ENCODE measurements around the gene GFPT2. TPM values are rescaled to one million over a fixed set of nuclear protein-coding genes. Genes with fewer than 3 reads are reported as not detected.

GFPT2 gene
- total RNA-seq, 2 experiments from 2014 or later, result not detected

GRCh38 chr5:180387798-180388197 is 34.7 kb upstream of the GFPT2 start:
- Histone ChIP-seq H3K4me1 (ENCODE audit: insufficient read depth, low read length, poor library complexity, severe bottlenecking) (no peaks in the 10 kb centered on the region), H3K9me2 (ENCODE audit: insufficient read depth, low read length) (no peaks in the 10 kb centered on the region), H3K4me3 (ENCODE audit: low read depth, low read length, poor library complexity, severe bottlenecking) (no peak overlapping the region), H3K79me2 (ENCODE audit: insufficient read depth, low read depth, low read length) (no peaks in the 10 kb centered on the region), H2AFZ (ENCODE audit: low read length) (no peak overlapping the region), H3K4me2 (ENCODE audit: low read length) (no peak overlapping the region), H4K20me1 (ENCODE audit: insufficient read depth, low read length) (no peaks in the 10 kb centered on the region), H3K27ac (ENCODE audit: low read depth, low read length, poor library complexity, severe bottlenecking) (no peak overlapping the region), H3K9me3 (ENCODE audit: low read length) (no peaks in the 10 kb centered on the region), H3K36me3 (ENCODE audit: insufficient read depth, low read length) (no peaks in the 10 kb centered on the region)
- no TSS peak for BruUV-seq (replicated peaks)
- CTCF ChIA-PET (ENCODE audit: unreplicated experiment), result no interaction called here
- intact Hi-C loops (cut with micrococcal nuclease; ENCODE audit: unreplicated experiment), result no loop called here
- DNase-seq (ENCODE audit: low spot score), result no peak
- POLR2A ChIA-PET, result no interaction called here
- TF ChIP-seq EZH2phosphoT487 (IDR thresholded peaks at IDR 0.05; ENCODE audit: borderline replicate concordance, low read depth, low read length) (no peak), CTCF (conservative IDR thresholded peaks at IDR 0.05; ENCODE audit: low read length) (no peak)

- intact Hi-C loops (cut with micrococcal nuclease; ENCODE audit: unreplicated experiment), result no loop called here
- H3K4me1 ChIP-seq (ENCODE audit: insufficient read depth, low read length, poor library complexity, severe bottlenecking), result no peaks in the 10 kb centered on the region
- H2AFZ ChIP-seq (ENCODE audit: low read length), result no peak overlapping the region
- H3K27ac ChIP-seq (ENCODE audit: low read depth, low read length, poor library complexity, severe bottlenecking), result no peak overlapping the region
- ChIA-PET POLR2A (no interaction called here), CTCF (ENCODE audit: unreplicated experiment) (no interaction called here)
- H3K36me3 ChIP-seq (ENCODE audit: insufficient read depth, low read length), result no peaks in the 10 kb centered on the region
- TF ChIP-seq EZH2phosphoT487 (IDR thresholded peaks at IDR 0.05; ENCODE audit: borderline replicate concordance, low read depth, low read length), result no peak
- no peak for TF ChIP-seq CTCF (conservative IDR thresholded peaks at IDR 0.05; ENCODE audit: low read length)
- no peaks in the 10 kb centered on the region for H3K79me2 ChIP-seq (ENCODE audit: insufficient read depth, low read depth, low read length)
- no peaks in the 10 kb centered on the region for H4K20me1 ChIP-seq (ENCODE audit: insufficient read depth, low read length)
- no peak for DNase-seq (ENCODE audit: low spot score)
- no peaks in the 10 kb centered on the region for H3K9me3 ChIP-seq (ENCODE audit: low read length)
- no peak overlapping the region for H3K4me3 ChIP-seq (ENCODE audit: low read depth, low read length, poor library complexity, severe bottlenecking)
- H3K4me2 ChIP-seq (ENCODE audit: low read length), result no peak overlapping the region
- no TSS peak for BruUV-seq (replicated peaks)
- no peaks in the 10 kb centered on the region for H3K9me2 ChIP-seq (ENCODE audit: insufficient read depth, low read length)
These were observed 29.8 kb upstream of the GFPT2 start for GRCh38 chr5:180382926-180383325.

- DNase-seq (ENCODE audit: low spot score), result no peak
- POLR2A ChIA-PET, result no interaction called here
- Histone ChIP-seq H2AFZ (ENCODE audit: low read length) (no peak overlapping the region), H3K36me3 (ENCODE audit: insufficient read depth, low read length) (no peaks in the 10 kb centered on the region), H3K4me3 (ENCODE audit: low read depth, low read length, poor library complexity, severe bottlenecking) (no peak overlapping the region), H3K9me2 (ENCODE audit: insufficient read depth, low read length) (no peaks in the 10 kb centered on the region), H3K4me1 (ENCODE audit: insufficient read depth, low read length, poor library complexity, severe bottlenecking) (no peaks in the 10 kb centered on the region), H4K20me1 (ENCODE audit: insufficient read depth, low read length) (no peaks in the 10 kb centered on the region), H3K4me2 (ENCODE audit: low read length) (no peak overlapping the region), H3K27ac (ENCODE audit: low read depth, low read length, poor library complexity, severe bottlenecking) (no peak overlapping the region), H3K79me2 (ENCODE audit: insufficient read depth, low read depth, low read length) (no peaks in the 10 kb centered on the region), H3K9me3 (ENCODE audit: low read length) (no peaks in the 10 kb centered on the region)
- CTCF ChIA-PET (ENCODE audit: unreplicated experiment), result no interaction called here
- intact Hi-C loops (cut with micrococcal nuclease; ENCODE audit: unreplicated experiment), result no loop called here
- no peak for TF ChIP-seq CTCF (conservative IDR thresholded peaks at IDR 0.05; ENCODE audit: low read length)
- TF ChIP-seq EZH2phosphoT487 (IDR thresholded peaks at IDR 0.05; ENCODE audit: borderline replicate concordance, low read depth, low read length), result no peak
- BruUV-seq (replicated peaks), result no TSS peak
These were observed 28.8 kb upstream of the GFPT2 start for GRCh38 chr5:180381851-180382480.
